Measurements from ENCODE around the gene PHF2. TPM values are rescaled to one million over a fixed set of nuclear protein-coding genes. Genes with fewer than 3 reads are reported as not detected.

PHF2 gene
- total RNA-seq, 2 experiments from 2014 or later, result 25.5 to 26.8 TPM

DNA sequence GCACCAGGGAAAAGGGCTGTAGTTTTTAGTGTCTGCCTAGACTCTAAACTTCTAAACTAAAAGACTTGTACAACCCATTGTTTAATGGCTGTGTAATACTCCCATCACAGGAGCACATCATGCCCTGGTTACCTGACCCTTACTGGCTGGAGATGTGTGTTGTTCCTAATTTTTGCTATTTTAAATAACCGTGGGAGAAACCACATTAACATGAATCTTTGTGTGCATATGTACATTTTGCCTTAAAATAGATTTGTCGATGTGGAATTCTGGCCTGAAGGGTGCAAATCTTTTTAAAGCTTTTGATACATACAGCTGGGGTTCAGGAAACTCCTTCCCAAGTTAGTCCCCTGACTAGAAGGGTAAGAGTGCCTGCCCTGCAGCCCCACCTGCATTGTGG lies 39.7 kb downstream of the PHF2 start:
- H3K4me1 Mint-ChIP-seq, result peaks cover 14% of the 10 kb centered on the region
- H3K27ac Mint-ChIP-seq, result no peak overlapping the region
- CTCF ChIA-PET, result no interaction called here
- POLR2A ChIA-PET, result no interaction called here
- no peak overlapping the region for H3K4me3 Mint-ChIP-seq
- H3K27me3 Mint-ChIP-seq, result no peaks in the 10 kb centered on the region
- no peak for DNase-seq
- H3K36me3 Mint-ChIP-seq (ENCODE audit: low read depth), result peaks cover 4% of the 10 kb centered on the region
- H3K9me3 Mint-ChIP-seq, result peaks cover 3% of the 10 kb centered on the region

DNA sequence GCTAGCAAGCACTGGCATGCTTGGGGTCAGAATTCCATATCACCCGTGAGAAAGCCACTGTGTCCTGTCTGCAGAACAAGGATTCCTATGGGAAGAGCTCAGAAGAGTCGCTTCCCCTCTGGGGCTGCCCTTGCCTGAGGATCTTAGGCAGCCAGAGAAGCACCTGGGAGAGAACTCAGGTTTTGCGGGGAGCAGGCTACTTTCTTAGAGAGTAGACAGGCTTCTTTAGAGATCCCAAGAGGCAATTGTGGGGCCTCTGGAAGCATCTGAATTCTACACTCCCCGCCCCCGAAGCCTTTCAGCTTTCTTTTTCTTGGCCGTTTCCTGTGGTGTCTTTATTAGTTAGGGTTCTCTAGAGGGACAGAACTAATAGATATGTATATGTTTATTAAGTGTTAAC lies 40.9 kb downstream of the PHF2 start:
- DNase-seq, result no peak
- peaks cover 8% of the 10 kb centered on the region for H3K4me1 Mint-ChIP-seq
- H3K4me3 Mint-ChIP-seq, result no peak overlapping the region
- no peaks in the 10 kb centered on the region for H3K36me3 Mint-ChIP-seq (ENCODE audit: low read depth)
- ChIA-PET POLR2A (no interaction called here), CTCF (no interaction called here)
- no peaks in the 10 kb centered on the region for H3K27me3 Mint-ChIP-seq
- no peaks in the 10 kb centered on the region for H3K9me3 Mint-ChIP-seq
- no peak overlapping the region for H3K27ac Mint-ChIP-seq

DNA sequence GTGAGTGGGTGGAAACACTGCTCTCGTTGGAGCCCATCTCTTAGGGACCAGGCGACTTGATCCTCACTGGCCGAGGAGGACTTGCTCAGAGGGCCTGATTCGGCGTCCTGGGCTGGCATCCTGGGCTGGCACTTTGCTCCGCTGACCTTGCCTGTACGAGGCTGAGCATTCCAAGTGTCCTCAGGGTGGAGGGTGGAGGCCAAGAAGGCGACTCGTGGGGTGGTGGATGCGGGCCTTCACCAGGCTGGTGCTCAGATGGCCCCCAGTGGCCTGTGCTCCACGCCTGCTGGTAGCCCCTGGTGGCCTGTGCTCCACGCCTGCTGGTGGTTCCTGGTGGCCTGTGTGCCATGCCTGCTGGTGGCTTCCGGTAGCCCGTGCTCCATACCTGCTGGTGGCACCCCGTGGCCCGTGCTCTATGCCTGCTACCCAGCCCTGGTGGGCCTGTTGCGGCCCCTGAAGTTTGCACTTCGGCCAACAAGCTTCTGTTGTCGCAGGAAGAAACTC lies 42.9 kb downstream of the PHF2 start:
- no peaks in the 10 kb centered on the region for H3K9me3 Mint-ChIP-seq
- no peak for DNase-seq
- ChIA-PET CTCF (no interaction called here), POLR2A (no interaction called here)
- H3K36me3 Mint-ChIP-seq (ENCODE audit: low read depth), result no peaks in the 10 kb centered on the region
- H3K27me3 Mint-ChIP-seq, result no peaks in the 10 kb centered on the region
- no peak overlapping the region for H3K27ac Mint-ChIP-seq
- H3K4me1 Mint-ChIP-seq, result no peaks in the 10 kb centered on the region
- H3K4me3 Mint-ChIP-seq, result no peak overlapping the region

DNA sequence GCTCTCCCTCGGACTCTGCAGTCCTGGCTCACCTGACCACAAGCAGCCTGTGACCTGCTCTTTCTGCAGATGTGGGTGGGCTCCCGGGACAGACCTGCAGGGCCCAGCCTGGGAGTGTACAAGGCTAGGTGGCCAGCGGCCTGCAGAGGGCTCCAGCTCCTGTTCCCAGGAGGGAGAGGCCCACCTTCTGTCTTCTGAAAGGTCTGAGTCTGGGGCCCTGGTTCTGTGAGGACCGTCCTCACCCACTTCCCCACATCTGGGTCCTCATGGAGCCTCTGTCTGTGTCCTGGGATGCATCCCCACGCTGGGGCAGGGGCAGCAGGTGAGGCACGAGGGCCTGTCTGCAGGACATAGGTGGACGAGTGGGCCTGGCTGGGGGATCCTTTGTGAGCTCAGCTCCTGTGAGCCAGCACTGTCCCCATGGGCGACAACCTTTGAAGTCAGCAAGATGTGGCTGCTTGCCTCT lies 43.7 kb downstream of the PHF2 start:
- H3K4me1 Mint-ChIP-seq, result no peaks in the 10 kb centered on the region
- no peak for DNase-seq
- ChIA-PET POLR2A (no interaction called here), CTCF (no interaction called here)
- H3K27ac Mint-ChIP-seq, result no peak overlapping the region
- no peaks in the 10 kb centered on the region for H3K27me3 Mint-ChIP-seq
- no peak overlapping the region for H3K4me3 Mint-ChIP-seq
- H3K36me3 Mint-ChIP-seq (ENCODE audit: low read depth), result no peaks in the 10 kb centered on the region
- no peaks in the 10 kb centered on the region for H3K9me3 Mint-ChIP-seq

DNA sequence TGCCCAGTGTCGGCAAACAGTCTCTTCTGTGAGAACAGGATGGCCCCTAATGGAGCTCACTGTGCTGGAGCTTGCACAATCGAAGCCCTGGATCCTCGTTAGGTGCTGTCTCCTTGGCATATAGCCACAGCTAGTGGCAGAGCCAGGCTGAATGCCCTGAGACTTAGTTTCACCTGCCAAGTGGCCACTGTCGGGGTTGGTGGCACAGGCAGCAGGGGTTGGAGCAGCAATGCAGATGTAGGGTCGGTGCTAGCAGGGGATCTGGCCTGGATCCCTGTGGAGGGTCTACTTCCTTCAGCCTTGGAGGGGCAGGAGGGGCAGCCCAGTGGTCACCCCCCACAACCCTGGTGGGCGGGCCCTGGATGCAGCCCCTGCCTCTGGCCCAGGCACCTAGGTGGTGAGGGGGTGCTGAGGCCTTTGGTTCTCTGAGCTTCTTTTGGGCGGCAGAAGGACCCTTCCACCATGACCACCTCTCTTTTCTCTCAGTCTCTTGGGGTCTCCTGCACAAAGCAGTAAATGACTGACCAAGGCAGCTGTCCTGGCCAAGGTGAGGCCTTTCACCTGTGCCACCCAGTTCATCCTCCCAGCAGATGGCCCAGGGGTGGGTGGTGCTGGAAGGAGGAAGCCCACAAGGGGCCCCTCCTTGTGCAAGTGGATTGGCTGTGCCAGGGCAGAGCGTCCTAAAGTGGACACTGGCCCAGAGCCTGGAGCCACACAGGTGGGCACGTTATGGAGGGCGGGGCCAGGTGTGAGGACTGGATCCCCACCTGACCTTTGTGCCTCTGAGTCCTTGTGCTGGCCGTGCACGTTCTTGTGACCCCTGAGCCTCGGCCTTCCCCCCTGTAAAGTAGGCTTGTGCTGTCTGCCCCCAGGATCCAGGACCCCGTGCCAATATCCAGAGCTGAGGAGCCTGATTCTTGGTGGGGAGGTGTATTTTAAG lies 44.8 kb downstream of the PHF2 start:
- no peak overlapping the region for H3K27ac Mint-ChIP-seq
- H3K36me3 Mint-ChIP-seq (ENCODE audit: low read depth), result no peaks in the 10 kb centered on the region
- DNase-seq, result no peak
- ChIA-PET CTCF (no interaction called here), POLR2A (no interaction called here)
- H3K4me1 Mint-ChIP-seq, result no peaks in the 10 kb centered on the region
- H3K27me3 Mint-ChIP-seq, result no peaks in the 10 kb centered on the region
- no peak overlapping the region for H3K4me3 Mint-ChIP-seq
- H3K9me3 Mint-ChIP-seq, result peaks cover under 1% of the 10 kb centered on the region

DNA sequence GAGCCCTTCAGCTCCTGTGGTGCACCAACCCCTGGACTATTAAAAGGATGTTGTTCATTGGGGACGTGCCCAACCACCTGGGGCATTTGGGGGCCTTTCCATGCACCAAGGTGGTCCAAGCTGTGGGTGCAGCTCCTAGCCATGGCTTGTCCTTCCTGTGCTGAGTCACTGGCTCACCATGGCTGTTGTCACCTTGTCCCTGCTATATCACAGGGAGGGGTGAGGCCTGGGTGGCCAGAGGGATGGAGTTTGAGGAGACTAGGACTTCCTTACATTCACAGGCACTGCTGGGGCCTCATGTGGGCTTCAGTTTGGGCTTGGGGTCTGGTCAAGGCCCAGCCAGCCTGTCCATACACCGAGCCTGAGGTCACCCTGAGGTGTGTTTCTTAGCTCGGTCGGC lies 45.5 kb downstream of the PHF2 start:
- DNase-seq, result no peak
- H3K9me3 Mint-ChIP-seq, result peaks cover 4% of the 10 kb centered on the region
- ChIA-PET CTCF (no interaction called here), POLR2A (no interaction called here)
- no peaks in the 10 kb centered on the region for H3K36me3 Mint-ChIP-seq (ENCODE audit: low read depth)
- H3K27me3 Mint-ChIP-seq, result no peaks in the 10 kb centered on the region
- H3K27ac Mint-ChIP-seq, result no peak overlapping the region
- no peak overlapping the region for H3K4me3 Mint-ChIP-seq
- no peaks in the 10 kb centered on the region for H3K4me1 Mint-ChIP-seq

DNA sequence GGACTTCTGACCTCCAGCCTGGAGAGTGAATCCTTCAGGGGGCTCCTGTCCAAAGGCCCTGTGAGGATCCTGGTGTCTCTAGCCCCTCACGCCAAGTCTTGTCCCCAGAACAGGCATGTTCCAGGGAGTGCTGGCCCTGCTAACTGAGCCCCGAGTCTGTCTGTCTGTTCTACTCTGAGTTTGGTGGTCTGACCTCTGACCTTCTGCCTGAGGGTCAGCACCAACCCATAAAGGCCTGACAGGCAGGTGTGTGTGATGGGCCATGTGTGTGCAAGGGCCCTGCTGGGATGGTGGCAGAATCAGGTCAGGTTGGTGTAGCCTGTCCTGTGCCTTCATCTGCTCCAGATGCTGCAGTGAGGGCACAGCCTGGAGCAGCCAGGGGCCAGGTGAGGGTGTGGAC lies 46.3 kb downstream of the PHF2 start:
- H3K27ac Mint-ChIP-seq, result no peak overlapping the region
- no peak overlapping the region for H3K4me3 Mint-ChIP-seq
- peaks cover 8% of the 10 kb centered on the region for H3K9me3 Mint-ChIP-seq
- no peaks in the 10 kb centered on the region for H3K27me3 Mint-ChIP-seq
- H3K36me3 Mint-ChIP-seq (ENCODE audit: low read depth), result peaks cover 3% of the 10 kb centered on the region
- H3K4me1 Mint-ChIP-seq, result no peaks in the 10 kb centered on the region
- DNase-seq, result no peak
- CTCF ChIA-PET, result no interaction called here
- POLR2A ChIA-PET, result interaction anchor here (0.7 kb wide), 1 partner anchor 9 kb away, joined by 3 read pairs; no protein-coding TSS in a partner anchor

DNA sequence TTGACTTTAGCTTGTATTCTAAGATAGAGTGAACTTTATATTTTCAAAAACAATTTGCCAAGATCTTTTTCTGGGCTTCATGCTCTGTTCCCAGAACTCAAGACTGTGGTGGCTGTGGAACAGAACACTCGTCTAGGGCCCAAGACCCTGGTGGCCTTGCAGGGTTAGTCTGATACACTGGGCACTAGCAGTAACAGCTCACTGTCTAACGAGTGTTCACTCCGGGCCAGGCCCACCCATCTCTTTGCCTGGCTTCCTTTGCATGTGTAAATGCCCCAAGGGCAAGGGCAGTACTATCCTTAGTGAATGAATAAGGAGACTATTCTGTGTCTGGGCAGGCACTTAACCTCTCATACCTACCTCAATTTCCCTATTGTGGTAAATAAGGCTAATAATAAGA lies 47.4 kb downstream of the PHF2 start:
- POLR2A ChIA-PET, result no interaction called here
- Mint-ChIP-seq H3K36me3 (ENCODE audit: low read depth) (peaks cover 11% of the 10 kb centered on the region), H3K27me3 (no peaks in the 10 kb centered on the region), H3K27ac (no peak overlapping the region), H3K9me3 (peaks cover 17% of the 10 kb centered on the region), H3K4me3 (no peak overlapping the region), H3K4me1 (no peaks in the 10 kb centered on the region)
- CTCF ChIA-PET, result no interaction called here
- no peak for DNase-seq

DNA sequence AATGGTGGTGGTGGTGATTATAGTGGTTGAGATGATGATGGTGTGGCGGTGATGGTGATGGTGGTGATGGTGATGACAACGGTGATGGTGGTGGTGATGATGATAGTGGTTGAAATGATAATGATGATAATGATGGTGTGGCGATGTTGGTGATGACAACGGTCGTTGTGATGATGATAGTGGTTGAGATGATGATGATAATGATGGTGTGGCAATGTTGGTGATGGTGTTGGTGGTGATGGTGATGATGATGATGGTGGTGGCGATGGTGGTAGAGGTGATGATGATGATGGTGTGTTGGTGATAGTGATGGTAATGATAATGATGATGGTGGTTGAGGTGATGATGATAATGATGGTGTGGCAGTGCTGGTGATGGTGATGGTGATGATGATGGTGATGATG lies 48.0 kb downstream of the PHF2 start:
- POLR2A ChIA-PET, result no interaction called here
- Mint-ChIP-seq H3K36me3 (ENCODE audit: low read depth) (peaks cover 11% of the 10 kb centered on the region), H3K27me3 (no peaks in the 10 kb centered on the region), H3K4me3 (no peak overlapping the region), H3K4me1 (no peaks in the 10 kb centered on the region), H3K9me3 (peaks cover 17% of the 10 kb centered on the region), H3K27ac (no peak overlapping the region)
- CTCF ChIA-PET, result no interaction called here
- DNase-seq, result no peak

DNA sequence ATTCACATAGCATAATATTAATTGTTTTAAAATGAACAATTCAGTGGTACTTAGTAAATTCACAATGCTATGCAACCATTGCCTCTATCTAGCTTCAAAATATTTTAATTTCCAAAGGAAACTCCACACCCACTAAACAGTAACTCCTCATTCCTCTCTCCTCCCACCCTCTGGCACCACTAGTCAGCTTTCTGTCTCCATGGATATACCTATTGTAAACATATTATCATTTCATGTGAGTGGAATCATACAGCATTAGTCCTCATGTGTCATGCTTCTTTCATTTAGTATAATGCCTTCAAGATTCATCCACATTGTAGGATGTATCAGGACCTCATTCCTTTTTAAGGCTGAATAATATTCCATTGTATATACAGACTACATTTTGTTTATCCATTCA lies 48.6 kb downstream of the PHF2 start:
- no peaks in the 10 kb centered on the region for H3K4me1 Mint-ChIP-seq
- H3K27me3 Mint-ChIP-seq, result no peaks in the 10 kb centered on the region
- H3K36me3 Mint-ChIP-seq (ENCODE audit: low read depth), result peaks cover 15% of the 10 kb centered on the region
- H3K9me3 Mint-ChIP-seq, result peaks cover 17% of the 10 kb centered on the region
- CTCF ChIA-PET, result no interaction called here
- no peak overlapping the region for H3K4me3 Mint-ChIP-seq
- H3K27ac Mint-ChIP-seq, result no peak overlapping the region
- POLR2A ChIA-PET, result no interaction called here
- no peak for DNase-seq

DNA sequence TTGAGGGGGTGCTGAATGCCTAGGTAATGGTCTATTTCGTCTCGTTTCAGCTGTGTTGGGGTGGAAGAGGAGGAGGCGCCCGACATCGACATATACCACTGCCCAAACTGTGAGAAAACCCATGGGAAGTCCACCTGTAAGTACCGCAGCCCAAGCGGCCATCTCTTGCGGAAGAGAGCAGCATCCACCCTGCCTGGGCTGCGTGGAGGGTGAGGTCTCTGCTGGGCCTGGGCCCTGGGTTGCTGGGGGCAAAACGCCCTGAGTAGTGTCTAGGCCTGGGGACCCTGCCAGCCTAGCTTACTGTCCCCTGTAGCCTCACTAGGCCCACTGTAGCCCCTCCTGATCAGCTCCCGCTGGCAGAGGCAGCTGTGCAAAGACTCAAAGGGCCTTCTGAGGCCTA lies 53.5 kb downstream of the PHF2 start:
- H3K27ac Mint-ChIP-seq, result no peak overlapping the region
- H3K27me3 Mint-ChIP-seq, result no peaks in the 10 kb centered on the region
- H3K4me1 Mint-ChIP-seq, result no peaks in the 10 kb centered on the region
- ChIA-PET POLR2A (no interaction called here), CTCF (no interaction called here)
- peaks cover 17% of the 10 kb centered on the region for H3K36me3 Mint-ChIP-seq (ENCODE audit: low read depth)
- peaks cover 17% of the 10 kb centered on the region for H3K9me3 Mint-ChIP-seq
- no peak for DNase-seq
- no peak overlapping the region for H3K4me3 Mint-ChIP-seq

DNA sequence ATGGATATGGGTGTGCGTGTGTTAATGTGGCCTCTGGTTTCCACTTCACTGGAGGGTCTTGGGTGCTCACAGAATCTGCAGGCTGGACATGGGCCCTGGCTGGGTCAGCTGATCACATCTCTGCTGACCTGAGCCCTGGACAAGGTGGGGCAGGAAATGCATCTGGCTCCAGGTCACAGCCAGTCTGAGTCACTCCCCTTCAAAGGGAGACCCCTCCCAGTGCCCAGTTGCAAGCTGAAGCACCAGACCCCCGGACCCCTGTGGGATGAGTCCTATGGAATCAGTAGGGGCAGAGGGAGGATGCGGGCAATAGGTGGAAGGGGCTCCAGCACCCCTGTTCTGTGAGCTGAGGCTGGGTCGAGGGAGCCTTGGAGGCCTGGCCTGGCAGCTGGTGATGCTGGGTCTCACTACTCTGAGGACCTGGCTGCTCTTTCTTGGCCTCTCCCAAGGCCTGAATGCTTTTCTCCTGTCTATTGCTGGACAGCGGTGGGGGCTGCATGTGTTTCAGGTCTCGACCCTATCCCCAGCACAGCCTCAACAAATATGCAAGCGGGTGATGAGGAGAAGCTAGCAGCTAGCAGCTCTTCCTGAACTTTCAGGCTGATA lies 54.5 kb downstream of the PHF2 start:
- H3K9me3 Mint-ChIP-seq, result peaks cover 17% of the 10 kb centered on the region
- CTCF ChIA-PET, result no interaction called here
- peaks cover 23% of the 10 kb centered on the region for H3K36me3 Mint-ChIP-seq (ENCODE audit: low read depth)
- POLR2A ChIA-PET, result no interaction called here
- no peaks in the 10 kb centered on the region for H3K27me3 Mint-ChIP-seq
- DNase-seq, result no peak
- no peak overlapping the region for H3K4me3 Mint-ChIP-seq
- H3K4me1 Mint-ChIP-seq, result no peaks in the 10 kb centered on the region
- H3K27ac Mint-ChIP-seq, result no peak overlapping the region

DNA sequence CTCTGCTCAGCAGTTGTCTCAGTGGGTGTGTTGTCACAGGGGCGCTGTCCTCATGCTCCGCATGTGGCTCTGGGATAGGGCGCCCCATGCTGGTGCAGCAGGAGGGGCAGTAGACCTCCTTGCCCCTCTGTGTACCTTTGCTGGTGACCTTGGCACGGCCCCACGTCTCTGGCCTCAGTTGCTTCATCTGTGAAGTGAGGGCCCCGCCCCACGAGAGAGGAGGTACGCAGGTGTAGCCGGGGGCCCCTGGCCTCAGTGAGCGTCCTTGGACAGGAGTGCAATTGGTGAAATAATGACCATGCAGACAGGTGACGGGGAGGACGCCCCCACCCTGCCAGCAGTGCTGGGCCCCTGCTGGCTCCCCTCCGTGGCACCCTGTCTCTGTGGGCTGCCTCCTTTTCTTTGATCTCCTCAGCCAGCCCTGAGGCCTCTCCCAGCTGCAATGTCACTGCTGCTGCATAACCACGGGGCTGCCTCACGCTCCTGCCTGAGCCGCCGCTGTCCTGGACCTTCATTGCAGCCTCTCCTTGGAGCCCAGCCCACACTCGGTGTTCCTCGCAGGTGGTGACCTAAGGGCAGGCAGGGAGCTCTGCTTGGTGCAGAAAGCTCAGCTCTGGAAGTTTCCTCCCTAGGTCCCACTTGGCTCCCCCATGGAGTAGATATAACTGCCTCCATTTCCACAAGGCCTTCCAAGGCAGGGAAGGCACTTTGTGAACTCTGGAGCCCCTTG lies 57.3 kb downstream of the PHF2 start:
- peaks cover 35% of the 10 kb centered on the region for H3K36me3 Mint-ChIP-seq (ENCODE audit: low read depth)
- ChIA-PET POLR2A (no interaction called here), CTCF (no interaction called here)
- DNase-seq, result no peak
- no peak overlapping the region for H3K27ac Mint-ChIP-seq
- H3K4me1 Mint-ChIP-seq, result no peaks in the 10 kb centered on the region
- no peak overlapping the region for H3K4me3 Mint-ChIP-seq
- H3K27me3 Mint-ChIP-seq, result no peaks in the 10 kb centered on the region
- peaks cover 6% of the 10 kb centered on the region for H3K9me3 Mint-ChIP-seq
